Astrocyte (in vitro differentiated cells and primary cell): Measurements from ENCODE around the gene ADAMTS8. TPM values are rescaled to one million over a fixed set of nuclear protein-coding genes. Genes with fewer than 3 reads are reported as not detected.

ENCODE experiments used
- DNase-seq: peaks from one replicate; pipeline ENCODE4 v3.0.0-alpha.2; 2010; ENCODE audit warnings: low read depth
- FAIRE-seq: peaks from 2 replicates; lab custom pipeline; 2011; peaks lifted over from hg19 to GRCh38; lab: Jason Lieb, UNC
- H2AFZ ChIP-seq: 2 replicates; pipeline ENCODE4 v1.6.0; 2012; ENCODE audit warnings: low read depth, low read length, inconsistent platforms
- H3K27ac ChIP-seq: 2 replicates; pipeline ENCODE4 v1.5.1; 2011; ENCODE audit warnings: low read depth, low read length, inconsistent platforms
- H3K27me3 ChIP-seq: 2 replicates; pipeline ENCODE4 v1.6.0; 2011; ENCODE audit warnings: low read length, inconsistent platforms; ENCODE audit not compliant: insufficient read depth
- H3K36me3 ChIP-seq: 2 replicates; pipeline ENCODE4 v1.5.1; 2011; ENCODE audit warnings: low read length, inconsistent platforms; ENCODE audit not compliant: insufficient read depth
- H3K4me1 ChIP-seq: 2 replicates; pipeline ENCODE4 v1.5.1; 2011; ENCODE audit warnings: low read length, inconsistent platforms; ENCODE audit not compliant: insufficient read depth
- H3K4me2 ChIP-seq: 2 replicates; pipeline ENCODE4 v1.6.0; 2012; ENCODE audit warnings: low read length, inconsistent platforms
- H3K4me3 ChIP-seq: 2 replicates; pipeline ENCODE4 v1.5.1; 2011; ENCODE audit warnings: low read depth, mild to moderate bottlenecking, low read length, inconsistent platforms; ENCODE audit not compliant: insufficient read depth
- H3K79me2 ChIP-seq: 2 replicates; pipeline ENCODE4 v1.6.0; 2012; ENCODE audit warnings: mild to moderate bottlenecking, low read length, inconsistent platforms; ENCODE audit not compliant: insufficient read depth
- H3K9ac ChIP-seq: 2 replicates; pipeline ENCODE4 v1.6.0; 2012; ENCODE audit warnings: mild to moderate bottlenecking, low read length, inconsistent platforms
- H3K9me3 ChIP-seq: 2 replicates; pipeline ENCODE4 v1.5.1; 2012; ENCODE audit warnings: low read depth, mild to moderate bottlenecking, low read length, inconsistent platforms; ENCODE audit not compliant: insufficient read depth
- H4K20me1 ChIP-seq: 2 replicates; pipeline ENCODE4 v1.6.0; 2012; ENCODE audit warnings: low read length, inconsistent platforms; ENCODE audit not compliant: insufficient read depth
- H3K27ac Mint-ChIP-seq: one replicate; pipeline ENCODE4 v1.8.0; 2021; ENCODE audit warnings: mild to moderate bottlenecking, mixed read lengths; ENCODE audit not compliant: unreplicated experiment
- H3K27me3 Mint-ChIP-seq: one replicate; pipeline ENCODE4 v1.8.0; 2021; ENCODE audit warnings: low read depth, mixed read lengths; ENCODE audit not compliant: unreplicated experiment
- H3K36me3 Mint-ChIP-seq: one replicate; pipeline ENCODE4 v1.8.0; 2021; ENCODE audit warnings: low read depth, mixed read lengths; ENCODE audit not compliant: unreplicated experiment
- H3K4me1 Mint-ChIP-seq: one replicate; pipeline ENCODE4 v1.8.0; 2021; ENCODE audit warnings: low read depth, mixed read lengths; ENCODE audit not compliant: unreplicated experiment
- H3K4me3 Mint-ChIP-seq: one replicate; pipeline ENCODE4 v1.8.0; 2021; ENCODE audit warnings: mild to moderate bottlenecking, moderate library complexity, mixed read lengths; ENCODE audit not compliant: unreplicated experiment
- H3K9me3 Mint-ChIP-seq: one replicate; pipeline ENCODE4 v1.8.0; 2021; ENCODE audit warnings: mild to moderate bottlenecking, mixed read lengths; ENCODE audit not compliant: unreplicated experiment
- CTCF ChIP-seq: IDR thresholded peaks from 2 replicates; pipeline ENCODE4 v1.5.1; 2011; ENCODE audit warnings: low read depth, mild to moderate bottlenecking, inconsistent platforms, low read length, moderate library complexity; ENCODE audit not compliant: insufficient read depth
- EZH2 ChIP-seq: IDR thresholded peaks from 2 replicates; pipeline ENCODE4 v1.6.1; 2012; ENCODE audit warnings: mild to moderate bottlenecking, low read length, inconsistent platforms; ENCODE audit not compliant: insufficient read depth
- total RNA-seq: library from RNA; stranded (reverse); gene quantifications from 2 replicates; pipeline ENCODE4 v1.2.1, GENCODE V29; 2021

The ADAMTS8 gene
- total RNA-seq, 1 donor from 2014 or later = 0.20 TPM

- Mint-ChIP-seq H3K27ac (no peak overlapping the region), H3K36me3 (peaks cover 8% of the 10 kb centered on the region), H3K27me3 (peaks cover 18% of the 10 kb centered on the region), H3K9me3 (no peaks in the 10 kb centered on the region), H3K4me1 (no peaks in the 10 kb centered on the region), H3K4me3 (no peak overlapping the region)
- FAIRE-seq (no peak), DNase-seq (peak; percentile 47)
- TF ChIP-seq CTCF (no peak), EZH2 (no peak)
- no peak overlapping the region for H3K9ac ChIP-seq
- no peak overlapping the region for H3K4me2 ChIP-seq
- H3K36me3 ChIP-seq = peaks cover 11% of the 10 kb centered on the region
- no peak overlapping the region for H3K27ac ChIP-seq
- peaks cover 13% of the 10 kb centered on the region for H4K20me1 ChIP-seq
- peaks cover 6% of the 10 kb centered on the region for H3K79me2 ChIP-seq
- H2AFZ ChIP-seq = no peak overlapping the region
- no peaks in the 10 kb centered on the region for H3K4me1 ChIP-seq
- no peak overlapping the region for H3K4me3 ChIP-seq
- H3K27me3 ChIP-seq = no peaks in the 10 kb centered on the region
- no peaks in the 10 kb centered on the region for H3K9me3 ChIP-seq
These were observed 35.9 kb upstream of the ADAMTS8 start for GRCh38 chr11:130464291-130464812.

- Histone ChIP-seq H4K20me1 (peaks cover 13% of the 10 kb centered on the region), H3K4me2 (no peak overlapping the region), H3K36me3 (peaks cover 11% of the 10 kb centered on the region), H3K4me1 (no peaks in the 10 kb centered on the region), H3K4me3 (no peak overlapping the region), H3K9ac (no peak overlapping the region), H2AFZ (no peak overlapping the region), H3K27me3 (no peaks in the 10 kb centered on the region), H3K9me3 (no peaks in the 10 kb centered on the region), H3K27ac (no peak overlapping the region), H3K79me2 (peaks cover 7% of the 10 kb centered on the region)
- Mint-ChIP-seq H3K36me3 (peaks cover 12% of the 10 kb centered on the region), H3K4me3 (no peak overlapping the region), H3K9me3 (no peaks in the 10 kb centered on the region), H3K27ac (no peak overlapping the region), H3K4me1 (no peaks in the 10 kb centered on the region), H3K27me3 (peaks cover 28% of the 10 kb centered on the region)
- DNase-seq (no peak), FAIRE-seq (no peak)
- TF ChIP-seq CTCF (no peak), EZH2 (no peak)
These were observed 34.5 kb upstream of the ADAMTS8 start for GRCh38 chr11:130462931-130463330.

- peaks cover 31% of the 10 kb centered on the region for H3K27me3 Mint-ChIP-seq
- peaks cover 13% of the 10 kb centered on the region for H4K20me1 ChIP-seq
- H3K36me3 Mint-ChIP-seq = peaks cover 12% of the 10 kb centered on the region
- no peak overlapping the region for H3K4me3 ChIP-seq
- H3K27me3 ChIP-seq = no peaks in the 10 kb centered on the region
- no peak overlapping the region for H3K4me2 ChIP-seq
- H3K4me1 Mint-ChIP-seq = no peaks in the 10 kb centered on the region
- no peak for DNase-seq
- no peak overlapping the region for H2AFZ ChIP-seq
- H3K79me2 ChIP-seq = peaks cover 7% of the 10 kb centered on the region
- no peak for FAIRE-seq
- H3K9me3 Mint-ChIP-seq = no peaks in the 10 kb centered on the region
- H3K9me3 ChIP-seq = no peaks in the 10 kb centered on the region
- TF ChIP-seq CTCF = no peak
- TF ChIP-seq EZH2 = no peak
- no peaks in the 10 kb centered on the region for H3K4me1 ChIP-seq
- no peak overlapping the region for H3K9ac ChIP-seq
- H3K36me3 ChIP-seq = peaks cover 11% of the 10 kb centered on the region
- H3K27ac ChIP-seq = no peak overlapping the region
- no peak overlapping the region for H3K4me3 Mint-ChIP-seq
- no peak overlapping the region for H3K27ac Mint-ChIP-seq
These were observed 33.9 kb upstream of the ADAMTS8 start for GRCh38 chr11:130462101-130462885.
